SK-N-SH (cell line): ENCODE results near the gene LRATD1. TPM values are rescaled to one million over a fixed set of nuclear protein-coding genes. Genes with fewer than 3 reads are reported as not detected.

ENCODE experiments used
- CTCF ChIA-PET: fragments of 300-600, 350-600 bp; formaldehyde crosslinking; extraction: SDS; loops from one replicate; lab custom pipeline; 2021; lab: Yijun Ruan, JAX
- POLR2A ChIA-PET: fragments of 350-600 bp; sonication (Branson Sonifier 250); formaldehyde crosslinking; extraction: SDS; loops from one replicate; lab custom pipeline; 2020; ENCODE audit warnings: antibody characterized with exemption, inconsistent platforms; lab: Yijun Ruan, JAX
- DNase-seq: peaks from one replicate; pipeline ENCODE4 v3.0.0; 2012
- H2AFZ ChIP-seq: fragments of 200-600 bp; sonication (generic); 2 replicates; pipeline ENCODE4 v1.8.1; 2016; ENCODE audit warnings: antibody characterized with exemption, mild to moderate bottlenecking, low read depth
- H3F3A ChIP-seq: fragments of 200-600 bp; sonication (generic); replicated peaks from 2 replicates; pipeline ENCODE3; 2016; ENCODE audit warnings: antibody characterized with exemption, mild to moderate bottlenecking; ENCODE audit not compliant: insufficient read depth
- H3K27ac ChIP-seq, 2 experiments: fragments of 200-500 bp in 1 of 2; fragments of 200-600 bp in 1 of 2; sonication (Bioruptor generic) in 1 of 2; sonication (generic), shearing (Covaris generic) in 1 of 2; 2 replicates each; pipeline versions ENCODE4 v1.5.1 to v1.6.1; 2014 to 2016; ENCODE audit warnings: low read depth in 2 of 2, inconsistent platforms in 1 of 2, low read length in 1 of 2, mild to moderate bottlenecking in 1 of 2, mixed read lengths in 1 of 2
- H3K27me3 ChIP-seq: fragments of 200-600 bp; sonication (generic), shearing (Covaris generic); 2 replicates; pipeline ENCODE4 v1.6.1; 2016; ENCODE audit warnings: mixed run types; ENCODE audit not compliant: insufficient read depth
- H3K36me3 ChIP-seq, 2 experiments: fragments of 200-500 bp in 1 of 2; fragments of 200-600 bp in 1 of 2; sonication (Bioruptor generic) in 1 of 2; sonication (generic) in 1 of 2; replicated peaks in 1 of 2; 2 replicates each; pipeline versions ENCODE3 to v1.5.1; 2014 to 2016; ENCODE audit warnings: low read length in 1 of 2, mild to moderate bottlenecking in 1 of 2; ENCODE audit not compliant: insufficient read depth in 2 of 2, control insufficient read depth in 1 of 2
- H3K4me1 ChIP-seq, 2 experiments: fragments of 200-500 bp in 1 of 2; fragments of 200-600 bp in 1 of 2; sonication (Bioruptor generic) in 1 of 2; sonication (generic), shearing (Covaris generic) in 1 of 2; 2 replicates each; pipeline versions ENCODE4 v1.5.1 to v1.6.1; 2014 to 2016; ENCODE audit warnings: low read depth in 1 of 2, low read length in 1 of 2, mixed run types in 1 of 2; ENCODE audit not compliant: insufficient read depth in 2 of 2, control insufficient read depth in 1 of 2
- H3K4me2 ChIP-seq: fragments of 200-600 bp; sonication (generic), shearing (Covaris generic); 2 replicates; pipeline ENCODE4 v1.6.1; 2017; ENCODE audit warnings: mixed run types
- H3K4me3 ChIP-seq, 2 experiments: fragments of 200-500 bp in 1 of 2; fragments of 200-600 bp in 1 of 2; sonication (Bioruptor generic) in 1 of 2; sonication (generic), shearing (Covaris generic) in 1 of 2; 2 replicates each; pipeline versions ENCODE4 v1.5.1 to v1.8.1; 2014 to 2016; ENCODE audit warnings: low read depth in 2 of 2, inconsistent platforms in 1 of 2, low read length in 1 of 2, mild to moderate bottlenecking in 1 of 2, mixed read lengths in 1 of 2, moderate library complexity in 1 of 2
- H3K79me2 ChIP-seq: fragments of 200-600 bp; sonication (generic); 2 replicates; pipeline ENCODE4 v1.8.1; 2017; ENCODE audit warnings: mild to moderate bottlenecking; ENCODE audit not compliant: insufficient read depth
- H3K9ac ChIP-seq: fragments of 200-600 bp; sonication (generic); 2 replicates; pipeline ENCODE4 v1.6.1; 2017; ENCODE audit warnings: mixed run types
- H3K9me2 ChIP-seq: fragments of 200-600 bp; sonication (generic); 2 replicates; pipeline ENCODE4 v1.6.1; 2017; ENCODE audit warnings: mixed run types
- H3K9me3 ChIP-seq: fragments of 200-600 bp; sonication (generic); 2 replicates; pipeline ENCODE4 v1.6.1; 2017; ENCODE audit warnings: mixed run types, mild to moderate bottlenecking, moderate library complexity
- H4K20me1 ChIP-seq: fragments of 200-600 bp; sonication (generic); 2 replicates; pipeline ENCODE4 v1.6.1; 2017; ENCODE audit warnings: mild to moderate bottlenecking, mixed run types; ENCODE audit not compliant: insufficient read depth
- EP300 ChIP-seq, 2 experiments: IDR thresholded peaks; 2 replicates each; pipeline versions ENCODE4 v1.4.0 to v1.6.1; 2012; ENCODE audit warnings: borderline replicate concordance in 1 of 2, low read depth in 1 of 2, low read length in 1 of 2
- FOSL2 ChIP-seq: IDR thresholded peaks from 2 replicates; pipeline ENCODE4 v1.4.0; 2012; ENCODE audit warnings: low read depth, mild to moderate bottlenecking, moderate library complexity, borderline replicate concordance
- FOXJ3 ChIP-seq: sonication (generic); formaldehyde crosslinking; IDR thresholded peaks from 2 replicates; pipeline ENCODE4 v1.5.1; 2020; ENCODE audit warnings: mild to moderate bottlenecking, missing genetic modification reagents
- FOXM1 ChIP-seq: IDR thresholded peaks from 2 replicates; pipeline ENCODE4 v1.4.0; 2012; ENCODE audit warnings: low read depth, mild to moderate bottlenecking
- GABPA ChIP-seq: IDR thresholded peaks from 2 replicates; pipeline ENCODE4 v1.4.0; 2012; ENCODE audit warnings: low read depth, mild to moderate bottlenecking
- GATA2 ChIP-seq: sonication (generic); formaldehyde crosslinking; IDR thresholded peaks from 2 replicates; pipeline ENCODE4 v1.5.0; 2020; ENCODE audit warnings: mild to moderate bottlenecking, missing genetic modification reagents
- JUND ChIP-seq: IDR thresholded peaks from 2 replicates; pipeline ENCODE4 v1.4.0; 2012
- MAX ChIP-seq: IDR thresholded peaks from 2 replicates; pipeline ENCODE4 v1.4.0; 2012; ENCODE audit warnings: low read depth
- MXI1 ChIP-seq: IDR thresholded peaks from 2 replicates; pipeline ENCODE4 v1.6.1; 2012; ENCODE audit warnings: mild to moderate bottlenecking, low read depth, low read length, improper control_type of control experiment
- NRF1 ChIP-seq: IDR thresholded peaks from 2 replicates; pipeline ENCODE4 v1.6.1; 2012; ENCODE audit warnings: low read depth, mild to moderate bottlenecking, low read length
- PBX3 ChIP-seq: IDR thresholded peaks from 2 replicates; pipeline ENCODE4; 2012
- REST ChIP-seq: IDR thresholded peaks from 2 replicates; pipeline ENCODE4 v1.6.1; 2012; ENCODE audit warnings: mild to moderate bottlenecking, low read depth, low read length, moderate library complexity
- RFX5 ChIP-seq: IDR thresholded peaks from 2 replicates; pipeline ENCODE4 v1.6.1; 2012; ENCODE audit warnings: mild to moderate bottlenecking, improper control_type of control experiment, low read length
- RXRA ChIP-seq: IDR thresholded peaks from 2 replicates; pipeline ENCODE4 v1.4.0; 2012; ENCODE audit warnings: low read depth, mild to moderate bottlenecking, borderline replicate concordance
- SIN3A ChIP-seq: IDR thresholded peaks from 2 replicates; pipeline ENCODE4 v1.6.1; 2012; ENCODE audit warnings: low read depth, mild to moderate bottlenecking, low read length, moderate library complexity, borderline replicate concordance
- SMC3 ChIP-seq: IDR thresholded peaks from 2 replicates; pipeline ENCODE4 v1.6.1; 2012; ENCODE audit warnings: low read depth, low read length, improper control_type of control experiment
- TAF1 ChIP-seq: IDR thresholded peaks from 2 replicates; pipeline ENCODE4 v1.6.1; 2012; ENCODE audit warnings: low read depth, mild to moderate bottlenecking, low read length, moderate library complexity, borderline replicate concordance
- TCF12 ChIP-seq: IDR thresholded peaks from 2 replicates; pipeline ENCODE4 v1.4.0; 2012
- WGBS: methylation state at CpG from one replicate; pipeline ENCODE4 v1.1.6; 2017; ENCODE audit warnings: low lambda C conversion rate; 5-methylcytosine and 5-hydroxymethylcytosine counted together
- polyA plus RNA-seq, 3 experiments: library from polyadenylated mRNA; depleted of rRNA; stranded (reverse); fragments of >200 nt; gene quantifications; 2 replicates each; pipeline ENCODE4 v1.2.3, GENCODE V29; 2012

Gene LRATD1
- polyA plus RNA-seq, 1 of the 3 experiments (the other 2 are of a cell fraction) = 0.84 TPM

GRCh38 chr2:14638488-14638887, 6.0 kb downstream of the LRATD1 start:
- Histone ChIP-seq H3K4me2 (no peak overlapping the region), H3K9ac (no peak overlapping the region), H3K36me3 (no peaks in the 10 kb centered on the region), H3K9me3 (no peaks in the 10 kb centered on the region), H4K20me1 (no peaks in the 10 kb centered on the region), H3K9me2 (no peaks in the 10 kb centered on the region), H3K79me2 (no peaks in the 10 kb centered on the region), H3F3A (no peaks in the 10 kb centered on the region), H2AFZ (no peak overlapping the region), H3K4me1 (peaks cover 0 to 21% of the 10 kb centered on the region in 2 experiments; a peak in 2 of 4 replicates), H3K27ac (no peak overlapping the region), H3K4me3 (no peak overlapping the region), H3K27me3 (peaks cover 8% of the 10 kb centered on the region; the same call in 1 of the 2 replicates)
- DNase-seq = no peak
- 61% methylated on average over 2 of the region's 2 CpGs for WGBS
- TF ChIP-seq EP300 (IDR thresholded peaks at IDR 0.05; ENCODE audit: borderline replicate concordance in 1 of 2, low read depth in 1 of 2, low read length in 1 of 2) (no peak), FOSL2 (no peak), FOXM1 (no peak), NRF1 (no peak), PBX3 (no peak), FOXJ3 (CRISPR knock-in tag) (no peak), REST (no peak), TCF12 (no peak), SMC3 (no peak), GABPA (no peak), RXRA (no peak), TAF1 (no peak)
- ChIA-PET CTCF (interaction anchor here (1.1 to 1.7 kb wide), 4 partner anchors 8 to 457 kb away, joined by 3 to 5 read pairs (median 4); no protein-coding TSS in a partner anchor), POLR2A (no interaction called here)

- DNase-seq = no peak
Measured at GRCh38 chr2:14641116-14641515, 8.6 kb downstream of the LRATD1 start.

More at GRCh38 chr2:14641116-14641515, 8.6 kb downstream of the LRATD1 start:
- no peak for TF ChIP-seq MAX
- TF ChIP-seq FOXM1 = no peak
- TF ChIP-seq SIN3A = no peak
- TF ChIP-seq SMC3 = no peak
- TF ChIP-seq FOXJ3 (CRISPR knock-in tag) = no peak
- no peak for TF ChIP-seq GATA2 (CRISPR knock-in tag)
- TF ChIP-seq MXI1 = no peak
- TF ChIP-seq JUND = no peak
- TF ChIP-seq RFX5 = no peak
- no peaks in the 10 kb centered on the region for H3K9me3 ChIP-seq
- CTCF ChIA-PET = interaction anchor here (0.7 to 1.9 kb wide), 2 partner anchors 13 to 1594 kb away, joined by 3 to 5 read pairs; no protein-coding TSS in a partner anchor
- no peaks in the 10 kb centered on the region for H3K36me3 ChIP-seq
- H3K27me3 ChIP-seq = no peaks in the 10 kb centered on the region
- H3K4me3 ChIP-seq = no peak overlapping the region
- no peak overlapping the region for H3K27ac ChIP-seq
- H3F3A ChIP-seq = no peaks in the 10 kb centered on the region
- no peaks in the 10 kb centered on the region for H3K4me1 ChIP-seq
- H4K20me1 ChIP-seq = no peaks in the 10 kb centered on the region
- H2AFZ ChIP-seq = no peak overlapping the region
- H3K9ac ChIP-seq = no peak overlapping the region
- WGBS = 50% methylated on average over 4 of the region's 4 CpGs
- H3K9me2 ChIP-seq = no peaks in the 10 kb centered on the region
- no peaks in the 10 kb centered on the region for H3K79me2 ChIP-seq
- POLR2A ChIA-PET = no interaction called here
- no peak overlapping the region for H3K4me2 ChIP-seq
